Measurements from ENCODE around the gene CAPN5.

DNA sequence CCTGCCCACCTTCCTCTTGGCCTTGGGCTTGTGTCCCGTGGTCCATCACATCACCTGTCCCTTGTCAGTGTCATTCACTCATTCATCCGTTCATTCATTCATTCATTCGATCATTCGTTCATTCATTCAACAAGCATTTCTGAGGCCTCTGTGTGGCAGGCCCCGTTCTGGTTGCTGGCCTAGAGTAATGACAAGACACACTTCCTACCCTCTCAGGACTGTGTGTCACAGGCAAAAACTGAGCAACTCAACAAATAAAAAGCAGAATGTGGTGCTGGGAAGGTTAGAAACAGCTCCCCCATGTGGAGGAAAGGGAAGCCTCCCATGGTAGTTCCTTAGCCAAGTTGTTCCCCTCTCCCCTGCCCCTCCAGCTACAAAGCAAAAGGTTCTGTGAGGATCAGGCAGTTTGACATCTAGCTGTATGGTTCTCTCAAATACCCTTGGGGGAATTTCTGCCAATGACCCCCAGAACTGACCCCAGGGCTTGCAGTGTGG lies 34.3 kb downstream of the CAPN5 start:
- TF ChIP-seq CTCF (IDR thresholded peaks at IDR 0.05; ENCODE audit: low read depth, low read length, poor library complexity, severe bottlenecking) (peak; percentile 74), EZH2phosphoT487 (IDR thresholded peaks at IDR 0.05; ENCODE audit: borderline replicate concordance, low read length) (no peak)
